NCI-H128 (cell line): ENCODE results near the gene EDA.

Experiments used
- DNase-seq: peaks from one replicate; lab custom pipeline; 2025; ENCODE audit not compliant: unreplicated experiment; lab: John Stamatoyannopoulos, UW

EDA gene

DNA sequence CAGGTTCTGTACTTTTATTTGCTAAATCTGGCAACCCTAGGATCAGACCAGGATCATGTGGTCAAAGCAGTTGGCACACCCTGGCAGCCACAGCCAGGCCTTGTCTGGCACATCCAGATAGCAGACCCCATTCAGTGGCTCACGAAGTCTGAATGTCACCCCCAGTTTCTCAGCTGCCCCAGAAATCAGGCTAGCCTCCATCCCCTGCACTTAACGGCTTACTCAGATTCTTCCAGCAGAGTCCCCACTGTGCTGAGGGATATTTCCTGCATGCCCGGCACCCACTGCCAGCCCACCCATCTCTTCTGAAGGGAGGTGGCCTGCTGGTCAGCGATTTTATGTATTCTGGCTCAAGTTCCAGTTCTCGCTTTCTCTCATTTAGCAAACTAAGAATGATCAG, 438.5 kb downstream of the EDA start:
- no peak for DNase-seq

- DNase-seq: no peak
These were observed 446.2 kb downstream of the EDA start, which contains the start of gene OTUD6A for GRCh38 chrX:70062076-70062475. TSS of gene OTUD6A (plus strand) at chrX:70062457. CDS start at chrX:70062525, 68 bp downstream.

DNA sequence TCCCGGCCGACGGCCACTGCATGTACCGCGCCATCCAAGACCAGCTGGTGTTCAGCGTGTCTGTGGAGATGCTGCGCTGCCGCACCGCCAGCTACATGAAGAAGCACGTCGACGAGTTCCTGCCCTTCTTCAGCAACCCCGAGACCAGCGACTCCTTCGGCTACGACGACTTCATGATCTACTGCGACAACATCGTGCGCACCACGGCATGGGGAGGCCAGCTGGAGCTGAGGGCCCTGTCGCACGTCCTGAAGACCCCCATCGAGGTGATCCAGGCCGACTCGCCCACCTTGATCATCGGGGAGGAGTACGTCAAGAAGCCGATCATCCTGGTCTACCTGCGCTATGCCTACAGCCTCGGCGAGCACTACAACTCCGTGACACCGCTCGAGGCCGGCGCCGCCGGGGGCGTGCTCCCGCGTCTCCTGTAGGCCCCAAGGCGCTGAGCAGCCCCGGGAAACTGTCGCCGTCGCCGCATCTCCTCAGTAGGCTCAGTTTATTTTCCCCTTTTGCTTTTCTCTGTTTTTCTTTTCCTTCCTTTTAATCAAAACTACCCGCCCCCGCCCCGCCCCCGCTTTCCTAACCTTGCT, 447.1 kb downstream of the EDA start:
- no peak for DNase-seq

GRCh38 chrX:70066646-70067045, 450.7 kb downstream of the EDA start:
- no peak for DNase-seq

DNA sequence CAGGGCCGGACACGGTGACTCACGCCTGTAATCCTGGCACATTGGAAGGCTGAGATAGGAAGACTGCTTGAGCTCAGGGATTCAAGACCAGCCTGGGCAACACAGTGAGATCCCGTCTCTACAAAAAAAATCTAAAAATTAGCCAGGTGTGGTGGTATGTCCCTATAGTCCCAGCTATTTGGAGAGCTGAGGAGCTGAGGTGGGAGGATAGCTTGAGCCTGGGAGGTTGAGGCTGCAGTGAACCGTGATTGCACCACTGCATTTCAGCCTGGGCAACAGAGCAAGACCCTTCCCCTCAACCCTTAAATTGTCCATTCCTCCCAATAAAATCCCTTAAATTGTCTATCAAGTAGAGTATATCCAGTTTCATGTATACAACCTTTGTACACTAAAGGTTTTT, 463.4 kb downstream of the EDA start:
- no peak for DNase-seq

DNA sequence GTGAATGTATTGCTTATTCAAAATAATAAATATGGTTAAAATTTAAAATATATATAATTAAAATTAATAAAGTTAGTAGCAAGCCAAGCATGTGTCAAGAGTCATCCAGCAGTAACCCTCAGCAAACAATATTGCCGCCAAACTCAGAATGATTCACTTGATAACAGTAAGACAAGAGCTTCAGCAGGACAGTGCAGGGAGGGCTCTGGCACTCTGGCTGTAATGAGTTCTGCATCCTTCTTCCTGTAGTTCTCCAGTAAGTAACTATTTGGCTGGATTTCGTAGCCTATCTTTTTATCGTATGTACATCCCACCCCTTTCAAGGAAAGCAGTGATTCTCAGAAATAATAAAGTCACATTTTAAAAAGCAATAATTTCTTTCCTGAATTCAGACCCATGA, 464.0 kb downstream of the EDA start:
- DNase-seq: no peak

DNA sequence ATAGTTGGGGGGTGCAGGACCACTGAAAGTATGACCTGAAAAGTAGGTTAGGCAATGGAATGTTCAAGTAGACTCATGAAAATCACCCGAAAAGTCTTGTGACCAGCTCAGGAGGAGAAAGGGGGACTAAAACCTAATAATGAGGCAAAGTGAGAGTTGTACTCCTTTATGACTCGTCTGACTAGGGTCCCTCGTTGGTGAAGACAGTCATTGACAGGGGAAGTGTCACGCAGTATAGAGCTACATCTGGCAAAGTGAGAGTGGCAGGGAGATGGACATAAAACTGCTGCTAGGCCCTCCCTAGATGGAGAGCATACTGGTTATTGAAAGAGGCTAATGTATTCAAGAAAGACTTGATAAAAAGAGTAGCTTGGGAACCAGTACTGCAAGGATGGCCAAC, 466.8 kb downstream of the EDA start:
- DNase-seq: no peak

DNA sequence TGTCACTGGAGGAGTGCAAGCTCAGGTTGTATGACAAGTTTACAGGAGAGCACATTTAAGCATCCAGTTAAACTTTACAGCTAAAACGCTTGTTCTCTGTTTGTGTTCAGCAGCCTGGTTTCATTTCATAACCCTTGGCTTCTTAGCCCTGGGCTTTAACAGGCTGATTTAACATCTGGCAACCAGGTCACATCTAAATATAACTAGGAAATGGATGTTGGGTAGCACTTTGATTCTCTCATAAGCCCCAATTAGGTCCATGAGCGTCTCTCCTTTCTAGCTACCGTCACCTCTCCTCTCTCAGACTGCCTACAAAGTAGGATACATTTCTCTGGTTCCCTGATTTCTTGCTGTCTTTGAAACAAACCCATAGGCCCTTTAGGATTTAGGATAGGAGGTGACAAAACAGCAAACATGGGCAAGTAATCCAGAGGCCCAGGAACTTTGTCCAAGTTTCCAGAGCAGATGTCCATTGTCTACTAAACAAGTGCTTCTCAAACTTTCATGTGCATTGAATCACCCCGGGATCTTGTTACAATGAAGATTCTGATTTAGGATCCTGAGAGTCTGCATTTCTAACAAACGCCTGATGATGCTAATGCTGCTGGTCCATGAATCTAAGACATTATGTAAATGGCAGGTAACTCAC, 468.8 kb downstream of the EDA start:
- no peak for DNase-seq

DNA sequence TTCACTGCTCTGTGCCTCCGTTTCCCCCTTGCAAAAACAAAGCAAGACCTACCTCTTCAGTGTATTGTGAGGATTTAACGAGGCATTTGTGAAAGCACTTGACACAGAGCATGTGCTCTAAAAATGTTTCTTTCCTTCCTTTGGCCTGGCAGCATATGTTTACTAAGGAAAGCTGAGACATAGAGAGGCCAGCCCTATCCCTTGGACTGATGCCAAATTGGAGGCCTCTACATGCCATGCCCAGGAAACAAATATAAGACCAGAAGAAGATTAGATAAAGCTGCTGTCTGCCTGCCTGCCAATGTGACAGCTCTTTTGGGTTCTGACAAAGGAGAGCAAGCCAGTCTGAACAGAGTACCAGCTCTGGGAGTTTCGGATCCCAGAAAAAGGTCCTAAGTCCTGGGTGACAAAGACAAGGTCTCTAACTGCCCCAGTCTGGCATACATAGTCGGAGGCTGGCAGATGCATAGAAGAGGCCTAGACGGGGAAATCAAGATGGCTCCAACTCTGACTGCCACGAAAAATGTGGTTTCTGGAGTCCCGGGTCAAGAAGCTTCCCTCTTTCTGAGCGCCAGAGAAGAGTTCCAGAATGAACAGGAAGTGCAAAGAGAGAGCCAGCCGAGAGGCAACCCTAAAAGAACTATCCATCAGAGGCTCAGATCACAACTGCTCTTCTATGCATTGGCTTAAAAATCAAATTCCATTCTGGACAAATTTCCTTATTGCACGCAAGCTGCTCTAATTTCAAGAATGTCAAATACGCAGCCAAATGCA, 472.1 kb downstream of the EDA start:
- DNase-seq: no peak

DNA sequence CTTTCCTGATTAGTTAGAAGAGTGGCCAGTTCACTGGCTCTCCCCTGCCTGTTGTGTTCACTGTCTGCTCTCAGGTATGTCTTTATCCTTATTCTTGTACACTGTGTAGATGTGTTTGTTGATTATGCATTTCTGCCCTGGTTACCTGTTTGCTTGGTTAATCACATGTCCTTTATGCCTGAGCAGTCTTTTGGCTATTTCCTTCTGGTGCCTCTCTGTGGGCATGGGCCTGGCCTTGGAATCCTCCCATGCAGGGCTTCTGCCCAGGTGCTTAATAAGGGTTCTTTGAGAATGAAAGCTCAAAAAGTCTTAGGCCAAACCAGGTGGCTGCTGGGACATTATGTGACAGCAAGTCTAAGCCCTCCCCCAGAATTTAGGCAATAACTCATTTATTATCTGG, 472.8 kb downstream of the EDA start:
- no peak for DNase-seq
